IMR-90 (cell line): ENCODE data around the gene SNX14. TPM values are rescaled to one million over a fixed set of nuclear protein-coding genes. Genes with fewer than 3 reads are reported as not detected.
A peak's percentile ranks its signal among the peaks of the same experiment; 100 is the strongest.

Experiments
- ATAC-seq: fragments of 200-7000 bp; cut with Tn5 transposase; 2 replicates; pipeline ENCODE4 v1.9.1; 2020; ENCODE audit warnings: low read depth, mild to moderate bottlenecking, moderate library complexity
- BruUV-seq: library from RNA; stranded (reverse); fragments of 400-500 nt; replicated peaks from 2 replicates; lab custom pipeline; 2021; lab: Mats Ljungman, UMichigan
- CTCF ChIA-PET: fragments of 300-600 bp; formaldehyde crosslinking; extraction: SDS; loops from one replicate; lab custom pipeline; 2021; ENCODE audit warnings: antibody characterized with exemption; lab: Yijun Ruan, JAX
- POLR2A ChIA-PET: fragments of 300-600 bp; sonication (Branson Sonifier 250); formaldehyde crosslinking; loops from one replicate; lab custom pipeline; 2022; ENCODE audit warnings: antibody characterized with exemption; ENCODE audit not compliant: unreplicated experiment; lab: Charles Lee
- DNase-seq: peaks from one replicate; pipeline ENCODE4 v3.0.0; 2013
- H2AFZ ChIP-seq: replicated peaks from 2 replicates; pipeline ENCODE3; 2013; ENCODE audit warnings: low read length, mild to moderate bottlenecking; ENCODE audit not compliant: poor library complexity
- H2AK5ac ChIP-seq: 2 replicates; pipeline ENCODE4 v1.6.1; 2013; ENCODE audit warnings: low read depth, low read length, inconsistent platforms
- H2AK9ac ChIP-seq: replicated peaks from 2 replicates; pipeline ENCODE3; 2013; ENCODE audit warnings: mild to moderate bottlenecking, low read depth, low read length, moderate library complexity; ENCODE audit not compliant: poor library complexity
- H2BK120ac ChIP-seq: 2 replicates; pipeline ENCODE4 v1.6.1; 2013; ENCODE audit warnings: low read depth, low read length, inconsistent platforms
- H2BK15ac ChIP-seq: 3 replicates; pipeline ENCODE4 v1.6.1; 2013; ENCODE audit warnings: low read depth, low read length, inconsistent platforms
- H2BK20ac ChIP-seq: 2 replicates; pipeline ENCODE4 v1.6.1; 2013; ENCODE audit warnings: low read depth, mild to moderate bottlenecking, inconsistent platforms, low read length, moderate library complexity
- H2BK5ac ChIP-seq: 2 replicates; pipeline ENCODE4 v1.6.1; 2013; ENCODE audit warnings: mild to moderate bottlenecking, low read depth, low read length, inconsistent platforms; ENCODE audit not compliant: poor library complexity, severe bottlenecking
- H3K14ac ChIP-seq: replicated peaks from 2 replicates; pipeline ENCODE4 v1.6.1; 2013; ENCODE audit warnings: low read depth, low read length, inconsistent platforms
- H3K18ac ChIP-seq: 2 replicates; pipeline ENCODE4 v1.6.1; 2013; ENCODE audit warnings: low read depth, low read length, control low read depth
- H3K23ac ChIP-seq: 2 replicates; pipeline ENCODE4 v1.6.1; 2013; ENCODE audit warnings: low read depth, low read length, inconsistent platforms
- H3K27ac ChIP-seq: 2 replicates; pipeline ENCODE4 v1.5.1; 2013; ENCODE audit warnings: mild to moderate bottlenecking, control low read depth, low read length; ENCODE audit not compliant: insufficient read depth
- H3K27me3 ChIP-seq: 2 replicates; pipeline ENCODE4 v1.6.1; 2013; ENCODE audit warnings: low read length; ENCODE audit not compliant: control insufficient read depth, insufficient read depth
- H3K36me3 ChIP-seq: 2 replicates; pipeline ENCODE4 v1.6.1; 2013; ENCODE audit warnings: low read length, mixed read lengths; ENCODE audit not compliant: control insufficient read depth, insufficient read depth
- H3K4ac ChIP-seq: 2 replicates; pipeline ENCODE4 v1.6.1; 2013; ENCODE audit warnings: low read depth, low read length, inconsistent platforms
- H3K4me1 ChIP-seq: 2 replicates; pipeline ENCODE4 v1.6.1; 2013; ENCODE audit warnings: low read length, mixed read lengths; ENCODE audit not compliant: control insufficient read depth, insufficient read depth
- H3K4me2 ChIP-seq: 2 replicates; pipeline ENCODE4 v1.6.1; 2013; ENCODE audit warnings: low read depth, mild to moderate bottlenecking, control low read depth, low read length, moderate library complexity
- H3K4me3 ChIP-seq: 2 replicates; pipeline ENCODE4 v1.5.1; 2013; ENCODE audit warnings: low read depth, mild to moderate bottlenecking, control low read depth, low read length, moderate library complexity; ENCODE audit not compliant: insufficient read depth
- H3K56ac ChIP-seq: 2 replicates; pipeline ENCODE4 v1.6.1; 2013; ENCODE audit warnings: low read length, inconsistent platforms; ENCODE audit not compliant: insufficient read depth; ENCODE audit errors: extremely low read depth
- H3K79me1 ChIP-seq, 2 experiments: 2 replicates each; pipeline ENCODE4 v1.6.1; 2013; ENCODE audit warnings: low read length in 2 of 2, inconsistent platforms in 1 of 2, low read depth in 1 of 2
- H3K9ac ChIP-seq: 2 replicates; pipeline ENCODE4 v1.6.1; 2013; ENCODE audit warnings: low read depth, low read length, control low read depth
- H3K9me1 ChIP-seq: 2 replicates; pipeline ENCODE4 v1.6.1; 2013; ENCODE audit warnings: low read length, inconsistent platforms; ENCODE audit not compliant: insufficient read depth
- H3K9me3 ChIP-seq: 2 replicates; pipeline ENCODE4 v1.6.1; 2013; ENCODE audit warnings: low read length; ENCODE audit not compliant: control insufficient read depth, insufficient read depth
- H4K20me1 ChIP-seq: 2 replicates; pipeline ENCODE4 v1.6.1; 2013; ENCODE audit warnings: low read length, inconsistent platforms; ENCODE audit not compliant: insufficient read depth
- H4K5ac ChIP-seq: 2 replicates; pipeline ENCODE4 v1.6.1; 2013; ENCODE audit warnings: mild to moderate bottlenecking, low read depth, low read length, control low read depth
- H4K8ac ChIP-seq, 2 experiments: 2 replicates each; pipeline ENCODE4 v1.6.1; 2013; ENCODE audit warnings: low read depth in 2 of 2, low read length in 2 of 2, control low read depth in 1 of 2, inconsistent platforms in 1 of 2
- H4K91ac ChIP-seq: 2 replicates; pipeline ENCODE4 v1.6.1; 2013; ENCODE audit warnings: low read depth, low read length, inconsistent platforms; ENCODE audit not compliant: insufficient read depth
- BHLHE40 ChIP-seq: fragments of 150-350 bp; IDR thresholded peaks from 2 replicates; pipeline ENCODE4 v1.6.1; 2016; ENCODE audit warnings: mild to moderate bottlenecking, low read depth, low read length
- CEBPB ChIP-seq: IDR thresholded peaks from 2 replicates; pipeline ENCODE4 v1.6.1; 2012; ENCODE audit warnings: low read depth, low read length, improper control_type of control experiment
- CHD1 ChIP-seq: IDR thresholded peaks from 2 replicates; pipeline ENCODE4 v1.6.1; 2012; ENCODE audit warnings: low read depth, low read length, improper control_type of control experiment
- ELK1 ChIP-seq: fragments of 150-350 bp; IDR thresholded peaks from 2 replicates; pipeline ENCODE4 v1.6.1; 2016; ENCODE audit warnings: low read depth, mild to moderate bottlenecking, low read length, moderate library complexity, borderline replicate concordance
- FOS ChIP-seq: fragments of 150-350 bp; IDR thresholded peaks from 2 replicates; pipeline ENCODE4 v1.6.1; 2016; ENCODE audit warnings: low read depth, low read length
- MAFK ChIP-seq: IDR thresholded peaks from 2 replicates; pipeline ENCODE4 v1.6.1; 2012; ENCODE audit warnings: low read depth, low read length, improper control_type of control experiment
- MAZ ChIP-seq: IDR thresholded peaks from 2 replicates; pipeline ENCODE4 v1.6.1; 2012; ENCODE audit warnings: low read depth, mild to moderate bottlenecking, low read length, improper control_type of control experiment, moderate library complexity, borderline replicate concordance
- MXI1 ChIP-seq: IDR thresholded peaks from 2 replicates; pipeline ENCODE4 v1.6.1; 2012; ENCODE audit warnings: low read depth, mild to moderate bottlenecking, low read length, moderate library complexity, borderline replicate concordance
- NFE2L2 ChIP-seq: fragments of 150-350 bp; IDR thresholded peaks from 2 replicates; pipeline ENCODE4 v1.6.1; 2016; ENCODE audit warnings: low read depth, mild to moderate bottlenecking, low read length
- POLR2A ChIP-seq: IDR thresholded peaks from 2 replicates; pipeline ENCODE4 v1.6.1; 2012; ENCODE audit warnings: mild to moderate bottlenecking, low read depth, low read length
- RAD21 ChIP-seq: IDR thresholded peaks from 2 replicates; pipeline ENCODE4 v1.6.1; 2012; ENCODE audit warnings: low read length, improper control_type of control experiment
- RCOR1 ChIP-seq: IDR thresholded peaks from 2 replicates; pipeline ENCODE4 v1.6.1; 2012; ENCODE audit warnings: mild to moderate bottlenecking, low read length, improper control_type of control experiment; ENCODE audit not compliant: insufficient replicate concordance
- RFX5 ChIP-seq: IDR thresholded peaks from 2 replicates; pipeline ENCODE4 v1.8.0; 2012; ENCODE audit warnings: low read depth, mild to moderate bottlenecking, low read length, moderate library complexity
- SMC3 ChIP-seq: fragments of 150-350 bp; IDR thresholded peaks from 2 replicates; pipeline ENCODE4 v1.6.1; 2016; ENCODE audit warnings: low read depth, mild to moderate bottlenecking, antibody characterized with exemption, low read length, moderate library complexity
- WGBS, 2 experiments: methylation state at CpG; one replicate each; pipeline versions ENCODE4 v1.1.5 to v1.1.7; 2013; ENCODE audit warnings: missing lambda C conversion rate in 2 of 2; ENCODE audit not compliant: insufficient read length in 1 of 2; ENCODE audit errors: extremely low coverage in 2 of 2; 5-methylcytosine and 5-hydroxymethylcytosine counted together
- dilution Hi-C: fragments of 300-500 bp; cut with HindIII; formaldehyde crosslinking; loops from one replicate; pipeline ENCODE4 v1.14.3; 2018; ENCODE audit warnings: low sequenced_read_pairs; ENCODE audit not compliant: unreplicated experiment
- in situ Hi-C: fragments of 300-500 bp; cut with MboI; formaldehyde crosslinking; loops from 3 replicates; pipeline ENCODE4 v1.14.3; 2019; ENCODE audit warnings: low sequenced_read_pairs, inconsistent platforms, mixed read lengths
- intact Hi-C: fragments of 100-400 bp; cut with micrococcal nuclease; formaldehyde crosslinking; loops from 2 replicates; pipeline ENCODE4 v1.10.0; 2022
- polyA plus RNA-seq, 3 experiments: library from polyadenylated mRNA; depleted of rRNA; stranded (reverse); fragments of >200 nt; gene quantifications; 2 replicates each; pipeline ENCODE4 v1.2.3, GENCODE V29; 2012; ENCODE audit warnings: low replicate concordance in 1 of 3
- total RNA-seq: library from RNA; depleted of rRNA; stranded (reverse); fragments of >200 nt; gene quantifications from 2 replicates; pipeline ENCODE4 v1.2.3, GENCODE V29; 2012
- TF ChIP-seq, protein P1 (sequence below): conservative IDR thresholded peaks from 2 replicates; pipeline ENCODE4 v1.5.1; 2012; ENCODE audit warnings: mild to moderate bottlenecking, low read depth, low read length, improper control_type of control experiment

Gene SNX14
- total and polyA plus RNA-seq, 2 of the 4 experiments (the other 2 are of a cell fraction), result 39.9 to 61.8 TPM

- H3K4ac ChIP-seq, result peak overlapping the region; percentile 86
- H3K9me3 ChIP-seq, result no peaks in the 10 kb centered on the region
- peaks cover 2% of the 10 kb centered on the region; the same call in 1 of the 2 replicates for H3K4me1 ChIP-seq
- H4K20me1 ChIP-seq, result peaks cover 5% of the 10 kb centered on the region; the same call in 1 of the 2 replicates
- no peaks in the 10 kb centered on the region for H3K27me3 ChIP-seq
- H3K23ac ChIP-seq, result peak overlapping the region; percentile 69; the same call in 1 of the 2 replicates
- no peak overlapping the region; the same call in 1 of the 2 replicates for H3K18ac ChIP-seq
- peak overlapping the region; percentile 98 for H2AFZ ChIP-seq
- H3K79me1 ChIP-seq, result peaks cover 19 to 23% of the 10 kb centered on the region in 2 experiments
- H3K36me3 ChIP-seq, result no peaks in the 10 kb centered on the region
- POLR2A ChIA-PET, result no interaction called here
- no TSS peak for BruUV-seq
- peak overlapping the region; percentile 40 to 80; a peak in 3 of 4 replicates for H4K8ac ChIP-seq
- peak overlapping the region; percentile 2; the same call in 1 of the 2 replicates for H4K5ac ChIP-seq
- peak overlapping the region; percentile 65; the same call in 1 of the 2 replicates for H4K91ac ChIP-seq
- CTCF ChIA-PET, result no interaction called here
- intact Hi-C loops, result loop anchor here (5.0 kb wide), 2 partner anchors 83 to 232 kb away; no protein-coding TSS in a partner anchor
- peak overlapping the region; percentile 24; the same call in 1 of the 3 replicates for H2BK15ac ChIP-seq
- peak overlapping the region; percentile 59; the same call in 1 of the 2 replicates for H3K56ac ChIP-seq
- no peak overlapping the region for H2BK20ac ChIP-seq
- H2AK5ac ChIP-seq, result no peak overlapping the region
- H3K14ac ChIP-seq, result peak overlapping the region; percentile 70
- dilution Hi-C loops, result no loop called here
- ATAC-seq (peak; percentile 18), DNase-seq (peak; percentile 30)
- H3K9ac ChIP-seq, result peak overlapping the region; percentile 81
- in situ Hi-C loops, result no loop called here
- H2BK5ac ChIP-seq, result peak overlapping the region; percentile 71
- WGBS, 2 experiments, result 2% methylated on average over 12 of the region's 35 CpGs; no CpG with 5 or more reads in 1 of the 2 experiments
- peak overlapping the region; percentile 85 for H3K27ac ChIP-seq
- peak overlapping the region; percentile 65 for H2BK120ac ChIP-seq
- H3K4me3 ChIP-seq, result peak overlapping the region; percentile 84
- H2AK9ac ChIP-seq, result peak overlapping the region; percentile 99
- H3K9me1 ChIP-seq, result no peaks in the 10 kb centered on the region
- peak overlapping the region; percentile 89 for H3K4me2 ChIP-seq
- TF ChIP-seq RCOR1 (no peak), RFX5 (no peak), CHD1 (no peak), MAZ (no peak), MXI1 (no peak), MAFK (no peak), FOS (no peak), SMC3 (no peak), NFE2L2 (no peak), CEBPB (no peak), ELK1 (no peak), BHLHE40 (no peak), RAD21 (no peak), POLR2A (no peak)
- TF ChIP-seq, protein P1, sequence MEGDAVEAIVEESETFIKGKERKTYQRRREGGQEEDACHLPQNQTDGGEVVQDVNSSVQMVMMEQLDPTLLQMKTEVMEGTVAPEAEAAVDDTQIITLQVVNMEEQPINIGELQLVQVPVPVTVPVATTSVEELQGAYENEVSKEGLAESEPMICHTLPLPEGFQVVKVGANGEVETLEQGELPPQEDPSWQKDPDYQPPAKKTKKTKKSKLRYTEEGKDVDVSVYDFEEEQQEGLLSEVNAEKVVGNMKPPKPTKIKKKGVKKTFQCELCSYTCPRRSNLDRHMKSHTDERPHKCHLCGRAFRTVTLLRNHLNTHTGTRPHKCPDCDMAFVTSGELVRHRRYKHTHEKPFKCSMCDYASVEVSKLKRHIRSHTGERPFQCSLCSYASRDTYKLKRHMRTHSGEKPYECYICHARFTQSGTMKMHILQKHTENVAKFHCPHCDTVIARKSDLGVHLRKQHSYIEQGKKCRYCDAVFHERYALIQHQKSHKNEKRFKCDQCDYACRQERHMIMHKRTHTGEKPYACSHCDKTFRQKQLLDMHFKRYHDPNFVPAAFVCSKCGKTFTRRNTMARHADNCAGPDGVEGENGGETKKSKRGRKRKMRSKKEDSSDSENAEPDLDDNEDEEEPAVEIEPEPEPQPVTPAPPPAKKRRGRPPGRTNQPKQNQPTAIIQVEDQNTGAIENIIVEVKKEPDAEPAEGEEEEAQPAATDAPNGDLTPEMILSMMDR, result no peak
Measured at GRCh38 chr6:85594197-85594930, 706 bp upstream of the SNX14 start.
